GM18867 (cell line): Measurements from ENCODE around the gene CEP295NL.
A peak's percentile ranks its signal among the peaks of the same experiment; 100 is the strongest.
"Not testable (repeated sequence)": the region's sequence is repeated elsewhere in the genome, so short reads cannot be mapped to it uniquely, and the experiment has no call there.

Experiments
- ATAC-seq: cut with Tn5 transposase; IDR thresholded peaks from one replicate; pipeline ENCODE4 v1.9.1; 2021; ENCODE audit warnings: mild to moderate bottlenecking, moderate library complexity; ENCODE audit not compliant: unreplicated experiment

CEP295NL gene

DNA sequence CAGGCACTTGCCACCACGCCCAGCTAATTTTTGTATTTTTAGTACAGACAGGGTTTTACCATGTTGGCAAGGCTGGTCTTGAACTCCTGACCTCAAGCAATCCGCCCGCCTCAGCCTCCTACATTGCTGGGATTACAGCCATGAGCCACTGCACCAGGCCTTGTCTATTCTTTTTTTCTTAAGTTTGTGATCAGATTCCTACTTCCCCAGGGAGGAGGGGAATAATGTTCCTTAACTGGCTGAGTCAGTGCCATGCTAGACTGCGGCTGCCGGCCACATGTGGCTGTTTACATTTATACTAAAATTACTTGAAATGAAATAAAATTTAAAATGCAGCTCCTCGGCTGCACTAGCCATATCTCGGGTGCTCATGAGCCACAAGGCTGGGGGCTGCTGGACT lies 34.6 kb downstream of the CEP295NL start:
- ATAC-seq: no peak

DNA sequence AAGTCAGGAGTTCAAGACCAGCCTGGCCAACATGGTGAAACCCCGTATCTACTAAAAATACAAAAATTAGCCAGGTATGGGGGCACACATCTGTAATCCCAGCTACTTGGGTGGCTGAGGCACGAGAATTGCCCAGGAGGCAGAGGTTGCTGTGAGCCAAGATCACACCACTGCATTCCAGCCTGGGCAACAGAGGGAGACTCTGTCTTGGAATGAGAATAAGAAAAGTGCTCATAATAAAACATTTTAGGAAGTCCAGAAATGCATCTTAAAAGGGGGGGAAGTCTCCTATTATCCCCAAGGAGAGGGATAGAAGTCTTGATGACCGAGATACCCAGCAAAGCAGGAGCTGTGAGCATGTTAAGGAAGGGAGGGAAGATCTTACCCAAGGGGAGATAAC lies 36.0 kb downstream of the CEP295NL start:
- ATAC-seq: not testable (repeated sequence)

DNA sequence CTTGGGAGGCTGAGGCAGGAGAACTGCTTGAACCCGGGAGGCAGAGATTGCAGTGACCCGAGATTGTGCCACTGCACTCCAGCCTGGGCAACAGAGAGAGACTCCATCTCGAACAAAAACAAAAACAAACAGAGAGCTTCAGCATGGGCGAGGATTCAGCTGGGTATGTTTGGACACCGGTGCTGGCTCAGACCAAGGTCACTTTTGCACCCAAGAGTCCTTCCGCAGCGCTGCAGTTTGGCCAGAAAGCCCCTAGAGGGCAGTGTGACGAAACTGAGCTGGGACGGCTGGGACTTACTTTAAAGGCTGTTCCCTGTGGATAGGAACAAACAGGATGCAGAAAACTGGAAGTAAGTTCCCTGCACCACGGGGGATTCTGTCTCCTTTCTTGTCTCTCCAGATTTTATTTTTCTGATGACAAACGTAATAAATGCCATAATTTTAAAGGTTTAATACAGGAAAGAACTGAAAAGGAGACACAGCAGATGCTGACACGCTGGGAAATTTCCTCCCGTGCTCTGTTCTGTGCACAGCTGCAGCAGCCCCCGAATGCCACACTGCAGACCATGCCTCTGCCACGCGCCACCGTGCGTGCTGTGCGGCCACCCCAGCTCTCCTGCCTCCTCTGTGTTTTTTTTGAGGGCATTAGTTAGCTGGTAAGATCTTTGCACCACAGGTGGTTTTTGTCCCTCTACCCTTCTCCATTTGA lies 37.2 kb downstream of the CEP295NL start:
- no peak for ATAC-seq

DNA sequence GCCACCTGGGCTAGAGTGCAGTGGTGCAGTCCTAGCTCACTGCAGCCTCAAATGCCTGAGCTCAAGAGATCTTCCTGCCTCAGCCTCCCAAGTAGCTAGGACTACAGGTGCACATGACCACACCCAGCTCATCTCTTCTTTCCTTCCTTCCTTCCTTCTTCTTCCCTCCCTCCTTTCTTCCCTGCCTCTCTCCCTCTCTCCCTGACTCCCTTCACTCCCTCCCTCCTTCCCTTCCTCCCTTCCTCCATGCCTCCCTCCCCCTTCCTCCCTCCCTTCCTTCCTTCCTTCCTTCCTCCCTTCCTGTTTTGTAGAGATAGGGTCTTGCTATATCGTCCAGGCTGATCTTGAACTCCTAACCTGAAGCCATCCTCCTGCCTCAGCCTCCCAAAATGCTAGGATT lies 38.9 kb downstream of the CEP295NL start:
- ATAC-seq: no peak

DNA sequence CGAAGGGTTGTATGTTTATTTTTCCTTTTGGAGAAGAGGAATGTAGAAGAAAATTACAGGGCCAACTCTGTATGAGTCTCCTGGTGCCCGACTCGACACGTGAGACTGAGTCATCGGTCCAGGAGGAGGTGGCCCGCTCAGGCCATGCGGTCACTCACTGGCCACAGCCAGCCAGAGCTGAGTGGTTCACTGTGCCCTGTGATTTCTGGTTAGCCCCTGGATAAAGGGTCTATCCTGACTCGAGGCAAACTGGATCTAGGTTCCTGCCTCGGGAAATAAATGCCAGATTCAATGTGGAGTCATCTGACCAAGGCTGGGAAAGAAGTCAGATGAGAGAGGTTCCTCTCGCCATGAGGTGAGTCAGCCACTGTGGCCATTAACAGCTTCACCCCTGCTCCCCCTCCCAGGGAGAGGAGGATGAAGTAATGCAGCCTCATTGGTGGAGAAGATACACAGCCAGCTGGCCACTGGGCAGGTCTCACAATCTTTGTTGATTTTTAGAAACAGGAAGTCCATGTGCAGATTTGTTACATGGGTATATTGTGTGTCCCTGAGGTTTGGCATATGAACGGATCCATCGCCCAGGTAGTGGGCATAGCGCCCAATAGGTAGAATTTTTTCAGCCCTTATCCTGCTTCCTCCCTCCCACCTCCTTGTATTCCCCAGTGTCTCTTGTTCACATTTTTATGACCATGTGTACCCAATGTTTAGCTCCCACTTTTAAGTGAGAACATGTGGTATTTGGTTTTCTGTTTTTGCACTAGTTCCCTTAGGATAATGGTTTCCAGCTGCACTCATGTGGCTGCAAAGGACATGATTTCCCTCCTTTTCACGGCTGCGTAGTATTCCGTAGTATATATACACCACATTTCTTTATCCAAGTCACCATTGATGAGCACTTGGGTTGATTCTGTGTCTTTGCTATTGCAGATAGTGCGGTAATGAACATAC lies 40.7 kb downstream of the CEP295NL start:
- no peak for ATAC-seq

DNA sequence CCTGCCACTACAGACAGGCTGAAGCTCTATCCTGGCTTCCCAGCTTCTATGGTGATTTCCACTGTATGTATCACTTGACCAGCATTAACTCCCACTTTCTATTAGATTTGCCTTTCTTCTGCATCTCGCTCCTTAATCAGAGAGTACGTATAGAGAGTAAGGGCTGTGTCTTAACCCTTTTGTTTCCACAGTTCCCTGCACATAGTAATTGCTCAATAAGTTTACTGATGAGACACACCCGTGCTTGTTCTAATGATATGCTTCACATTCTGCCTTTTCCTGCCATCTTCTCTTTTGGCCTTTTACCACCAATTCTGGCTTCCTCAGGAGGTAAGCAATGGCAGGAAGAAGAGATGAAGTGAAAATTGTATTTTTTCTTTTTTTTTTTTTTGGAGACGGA lies 41.8 kb downstream of the CEP295NL start:
- ATAC-seq: no peak

DNA sequence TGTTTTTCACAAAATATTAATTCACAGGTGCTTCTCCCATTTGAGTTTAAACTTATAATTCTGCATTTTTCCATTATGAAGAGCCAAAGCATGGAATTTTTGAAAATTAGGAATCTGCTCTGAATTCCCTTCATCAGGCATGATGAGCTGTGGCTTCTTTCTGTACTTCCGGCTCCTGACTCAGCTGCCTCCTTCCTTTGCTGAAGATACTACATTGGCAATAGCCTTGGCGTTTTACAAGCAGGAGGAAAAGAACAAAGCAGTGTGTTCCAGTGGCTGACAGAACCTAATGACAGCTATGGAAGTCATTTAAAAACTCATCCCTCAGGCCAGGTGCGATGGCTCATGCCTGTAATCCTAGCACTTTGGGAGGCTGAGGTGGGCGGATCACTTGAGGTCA lies 44.0 kb downstream of the CEP295NL start:
- no peak for ATAC-seq

DNA sequence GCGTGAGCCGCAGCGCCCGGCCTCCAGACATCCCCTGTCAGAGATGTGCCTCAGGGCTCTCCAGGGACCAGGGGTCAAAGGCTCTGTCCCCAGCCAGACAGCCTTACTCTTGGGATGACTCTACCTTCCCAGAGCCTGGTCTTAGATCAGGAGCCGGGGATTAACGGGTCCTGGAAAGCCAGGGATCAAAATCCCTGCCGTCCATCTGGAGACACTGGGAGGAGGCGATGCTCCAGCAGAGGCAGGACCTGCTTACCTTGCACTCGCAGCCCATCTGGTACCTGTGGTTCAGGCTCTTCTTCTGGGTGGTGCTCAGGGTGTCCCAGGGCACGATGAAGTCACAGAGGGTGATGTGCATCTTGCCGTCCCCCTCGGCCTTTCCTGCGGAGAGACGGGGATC lies 45.7 kb downstream of the CEP295NL start:
- no peak for ATAC-seq

DNA sequence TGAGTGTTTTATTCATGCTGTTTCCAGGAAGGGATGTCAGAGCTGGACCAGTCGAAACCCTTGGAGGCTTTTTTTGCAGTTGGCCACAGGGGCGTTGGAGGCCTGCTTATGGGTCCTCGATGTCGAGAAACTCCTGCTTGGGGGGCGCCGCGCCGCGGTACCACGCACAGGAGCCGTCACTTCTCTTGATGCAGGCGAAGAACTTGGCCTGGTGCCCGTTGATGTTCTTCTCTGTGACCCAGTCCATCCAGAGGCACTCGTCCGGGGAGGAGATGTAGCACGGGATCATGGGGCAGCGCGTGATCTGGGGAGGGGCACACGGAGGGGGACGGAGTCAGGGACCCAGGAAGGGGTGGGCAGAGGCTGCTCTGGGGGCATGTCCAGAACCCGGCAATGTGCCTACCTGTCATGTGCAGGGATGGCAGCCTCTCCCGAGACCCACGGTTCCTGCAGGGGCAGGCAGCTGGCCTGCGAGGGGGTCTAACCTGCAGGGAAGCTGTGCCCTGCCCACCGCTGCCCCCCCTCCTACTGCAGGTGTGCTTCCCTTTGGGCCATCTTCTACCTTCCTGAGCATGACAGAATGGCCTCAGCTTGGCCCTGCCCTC lies 47.3 kb downstream of the CEP295NL start:
- ATAC-seq: no peak

DNA sequence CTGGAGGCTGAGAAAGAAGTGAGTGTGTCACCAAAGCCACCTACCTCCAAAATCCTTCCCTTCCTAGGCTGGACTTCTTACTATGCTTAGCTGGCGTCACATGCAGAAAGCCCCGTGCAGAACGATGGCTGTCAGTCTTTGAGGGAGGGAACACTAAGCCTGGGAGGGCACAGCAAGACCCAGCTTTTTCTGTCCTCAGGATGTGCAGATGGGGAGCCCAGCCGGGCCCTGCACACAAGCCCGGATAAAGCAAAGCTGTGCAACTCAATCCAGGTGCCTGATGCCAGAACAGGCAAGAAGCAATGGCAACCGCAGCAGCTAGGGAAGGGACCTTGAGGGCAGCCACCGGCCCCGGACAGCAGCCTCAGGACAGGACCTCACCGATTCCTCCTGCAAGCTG lies 48.5 kb downstream of the CEP295NL start:
- no peak for ATAC-seq

DNA sequence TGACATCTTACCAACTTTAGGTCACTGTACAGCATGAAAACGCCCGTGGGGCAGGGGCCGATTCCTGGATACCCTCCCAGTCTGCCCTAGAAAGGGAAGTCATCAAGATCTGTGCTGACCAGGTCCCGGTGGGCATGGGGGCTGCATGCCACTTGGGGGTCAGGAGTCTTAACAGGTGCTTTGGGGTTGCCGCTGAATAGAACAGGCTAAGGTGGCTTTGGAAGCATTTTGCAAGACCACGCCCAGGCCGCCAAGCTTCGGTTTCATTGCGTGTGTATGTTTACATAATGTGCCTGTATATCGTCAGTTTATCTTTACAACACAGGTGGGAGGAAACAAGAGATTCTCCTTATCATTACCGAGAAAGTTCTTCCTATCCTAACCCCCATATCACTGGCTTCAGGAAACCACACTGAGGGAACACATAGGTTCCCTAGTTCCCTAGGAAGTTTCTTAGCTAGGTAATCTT lies 49.0 kb downstream of the CEP295NL start:
- no peak for ATAC-seq

DNA sequence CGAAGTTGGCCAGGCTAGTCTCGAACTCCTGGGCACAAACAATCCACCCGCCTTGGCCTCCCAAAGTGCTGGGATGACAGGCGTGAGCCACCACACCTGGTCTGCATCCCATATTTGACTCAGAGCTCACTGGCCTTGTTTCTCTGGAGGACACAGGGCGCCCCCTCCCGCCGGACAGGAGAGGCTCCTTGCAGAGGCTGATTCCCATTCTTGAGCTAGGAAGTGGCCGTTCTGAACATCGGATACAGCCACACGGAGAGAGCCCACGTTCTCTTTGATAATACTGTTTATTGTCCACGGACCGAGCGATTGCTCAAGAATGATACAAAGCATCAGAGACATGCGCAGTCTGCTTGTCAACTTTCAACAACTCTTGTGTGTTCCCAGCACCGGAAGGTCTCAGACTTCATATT lies 50.3 kb downstream of the CEP295NL start:
- ATAC-seq: no peak

DNA sequence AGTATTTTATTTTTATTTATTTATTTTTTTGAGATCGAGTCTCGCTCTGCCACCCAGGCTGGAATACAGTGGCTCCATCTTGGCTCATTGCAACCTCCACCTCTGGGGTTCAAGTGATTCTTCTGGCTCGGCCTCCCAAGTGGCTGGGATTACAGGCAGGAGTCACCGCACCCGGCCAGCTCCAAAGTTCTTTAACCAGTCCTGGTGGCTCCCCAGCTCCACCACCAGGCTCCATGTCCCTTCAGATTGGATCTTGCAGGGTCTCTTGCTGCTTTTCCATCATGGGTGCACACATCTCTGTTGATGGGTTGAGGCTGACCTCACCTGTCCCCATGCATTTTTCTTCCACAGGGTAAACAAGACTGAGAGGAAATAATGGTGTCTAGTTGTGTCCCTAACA lies 54.0 kb downstream of the CEP295NL start:
- ATAC-seq: no peak

DNA sequence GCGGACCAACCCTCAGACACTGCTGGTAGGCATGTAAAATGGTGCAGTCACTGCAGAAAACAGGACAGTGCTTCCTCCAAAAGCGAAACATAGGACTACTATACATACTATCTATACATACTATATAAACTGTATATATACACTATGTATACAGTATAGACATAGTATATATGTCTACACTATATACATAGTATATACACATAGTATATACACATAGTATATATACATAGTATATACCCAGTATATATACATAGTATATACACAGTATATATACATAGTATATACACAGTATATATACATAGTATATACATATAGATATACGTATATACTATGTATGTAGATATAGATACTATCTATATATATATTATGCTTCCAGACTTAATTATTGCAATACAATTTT lies 55.9 kb downstream of the CEP295NL start:
- no peak for ATAC-seq

DNA sequence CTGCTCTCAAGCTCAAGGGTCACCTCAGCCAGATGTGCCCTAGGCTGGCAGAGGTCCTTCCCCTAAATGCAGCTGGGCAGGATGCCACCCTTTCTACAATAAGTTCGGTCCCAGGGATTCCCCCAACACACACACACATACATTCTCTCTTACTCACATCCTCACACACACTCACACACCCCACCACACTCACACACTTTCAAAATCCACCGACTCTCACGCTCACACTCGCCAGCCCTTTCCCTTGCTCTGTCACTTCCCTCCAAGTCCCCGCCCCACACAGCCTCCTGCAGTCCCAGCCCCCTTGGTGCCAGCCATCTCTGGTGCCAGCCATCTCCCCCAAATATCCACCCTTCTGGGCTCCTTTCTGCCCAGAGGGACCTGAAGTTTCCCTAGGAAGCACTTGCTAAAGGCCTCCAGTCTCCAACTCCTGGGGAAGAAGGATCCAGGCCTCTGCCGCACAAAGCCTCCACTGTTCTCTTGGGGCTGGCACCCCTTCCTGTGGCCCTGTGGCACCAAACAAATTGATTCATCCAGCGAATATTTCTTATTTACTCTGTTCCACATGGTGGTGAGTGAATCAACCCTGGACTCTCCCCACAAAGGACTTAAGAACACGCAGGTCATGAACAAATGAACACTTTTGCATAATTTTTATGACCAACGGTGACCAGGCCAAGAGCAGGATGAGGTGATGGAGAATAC lies 58.5 kb downstream of the CEP295NL start:
- ATAC-seq: no peak

DNA sequence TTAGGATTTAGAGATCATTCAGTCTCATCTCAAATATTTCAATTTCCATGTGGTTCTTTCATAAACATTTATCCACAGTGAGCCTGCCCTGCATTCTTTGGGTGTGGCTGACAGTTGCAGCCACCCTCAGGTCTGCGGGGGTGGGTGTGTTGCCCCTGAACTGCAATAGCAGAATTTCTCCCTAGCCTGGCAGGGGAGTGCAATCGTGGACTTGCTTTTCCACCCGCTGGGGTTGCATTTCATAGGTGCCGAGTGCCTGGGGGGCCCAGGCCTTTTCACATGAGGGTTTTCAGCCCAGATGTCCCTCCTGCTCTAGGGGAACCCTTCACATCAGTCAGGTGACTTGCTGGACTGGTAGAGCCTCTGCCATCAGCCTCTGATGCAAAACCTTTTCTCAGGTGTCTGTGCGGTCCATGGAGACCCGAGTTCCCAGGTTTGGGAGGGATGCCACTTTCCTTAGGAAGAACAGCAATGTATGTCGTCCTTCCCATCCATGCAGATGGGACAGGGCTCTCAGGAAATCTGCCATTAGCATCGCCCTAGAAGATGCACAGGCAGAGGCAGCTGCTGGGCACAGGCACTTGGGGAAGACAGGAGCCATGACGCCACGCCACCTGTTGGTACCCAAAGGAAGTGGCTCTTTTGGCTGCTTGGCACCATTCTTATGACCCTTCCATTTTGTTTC lies 60.0 kb downstream of the CEP295NL start:
- no peak for ATAC-seq

DNA sequence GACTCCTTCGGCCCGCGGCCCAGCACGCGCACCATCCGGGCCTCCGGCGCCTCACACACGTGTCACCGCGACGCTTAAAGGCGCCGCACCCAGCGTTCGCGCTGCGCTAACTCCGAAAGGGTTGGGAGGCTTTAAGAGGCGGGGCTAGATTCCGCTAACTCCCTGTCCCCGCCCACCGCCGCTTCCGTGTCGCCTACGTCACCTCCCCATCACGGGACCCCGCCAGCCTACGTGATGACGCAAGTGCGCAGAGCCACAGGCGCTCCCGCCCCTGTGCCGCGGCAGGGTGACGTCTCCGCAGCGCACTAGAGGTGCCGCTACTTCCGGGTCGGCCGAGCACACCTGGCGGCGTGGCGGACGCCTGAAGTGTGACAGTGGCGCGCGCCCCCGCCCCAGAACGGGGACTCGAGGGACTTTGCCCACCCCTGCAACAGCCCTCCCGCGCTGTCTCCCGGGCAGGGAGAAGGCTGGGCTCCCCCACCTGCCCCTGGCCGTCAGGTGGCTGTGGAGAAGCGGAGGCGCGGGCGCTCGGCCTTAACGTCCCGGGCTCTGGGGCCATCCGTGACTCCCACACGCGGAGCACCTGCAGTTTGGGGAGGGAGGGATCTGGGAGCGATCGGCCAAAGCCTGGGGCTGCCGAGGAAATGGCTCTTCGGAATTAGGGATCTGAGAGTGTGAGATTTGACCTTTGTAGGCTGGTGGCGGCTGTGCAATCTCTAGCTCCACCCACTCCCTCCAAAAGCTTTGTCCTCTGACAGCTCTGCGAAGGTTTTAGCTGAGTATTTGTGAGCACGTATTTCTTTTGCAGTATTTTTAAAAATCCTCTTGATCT lies 62.0 kb downstream of the CEP295NL start, which contains the start of gene USP36:
USP36 (minus strand) TSS at position 35 of the 832 bp plus-strand sequence. CDS start 4,451 bp downstream, outside the sequence.
- peak; percentile 86 for ATAC-seq
